ENCODE results near the gene ZSWIM5.
"Not testable (repeated sequence)": the region's sequence is repeated elsewhere in the genome, so short reads cannot be mapped to it uniquely, and the experiment has no call there.

ZSWIM5 gene

GRCh38 chr1:45016767-45017166, 189.6 kb downstream of the ZSWIM5 start:
- DNase-seq: no peak

- no peak for DNase-seq
Observed at GRCh38 chr1:45016090-45016697, 190.2 kb downstream of the ZSWIM5 start.

- DNase-seq: no peak
Observed at GRCh38 chr1:45015683-45016082, 190.7 kb downstream of the ZSWIM5 start.

- DNase-seq: peak; percentile 81
Observed at GRCh38 chr1:45014321-45015028, 191.9 kb downstream of the ZSWIM5 start.

GRCh38 chr1:45013551-45014209, 192.7 kb downstream of the ZSWIM5 start:
- DNase-seq: no peak

GRCh38 chr1:45012639-45013278, 193.6 kb downstream of the ZSWIM5 start:
- DNase-seq: peak; percentile 13

GRCh38 chr1:45011837-45012638, 194.4 kb downstream of the ZSWIM5 start, which contains the start of gene UROD:
Gene UROD, plus strand, starts transcription at chr1:45012254. Its CDS starts 12 bp downstream, at chr1:45012266.
- DNase-seq: peak; percentile 97

GRCh38 chr1:45010855-45011811, 195.3 kb downstream of the ZSWIM5 start, which contains the start of gene HECTD3:
Gene HECTD3, minus strand, starts transcription at chr1:45011324. Its CDS starts 67 bp downstream, at chr1:45011257.
- peak; percentile 76 for DNase-seq

- no peak for DNase-seq
Observed at GRCh38 chr1:45009956-45010854, 196.2 kb downstream of the ZSWIM5 start.

- DNase-seq: no peak
Observed at GRCh38 chr1:45009296-45009865, 197.0 kb downstream of the ZSWIM5 start.

GRCh38 chr1:45008516-45008915, 197.9 kb downstream of the ZSWIM5 start:
- DNase-seq: no peak

- DNase-seq: no peak
Observed at GRCh38 chr1:45008076-45008475, 198.3 kb downstream of the ZSWIM5 start.

- no peak for DNase-seq
Observed at GRCh38 chr1:45007311-45007710, 199.1 kb downstream of the ZSWIM5 start.

- no peak for DNase-seq
Observed at GRCh38 chr1:45005761-45006160, 200.6 kb downstream of the ZSWIM5 start.

GRCh38 chr1:45004281-45004920, 202.0 kb downstream of the ZSWIM5 start:
- no peak for DNase-seq

GRCh38 chr1:45003741-45004140, 202.7 kb downstream of the ZSWIM5 start:
- DNase-seq: no peak

- no peak for DNase-seq
Observed at GRCh38 chr1:45002650-45003645, 203.5 kb downstream of the ZSWIM5 start.

- DNase-seq: not testable (repeated sequence)
Observed at GRCh38 chr1:45001576-45001975, 204.8 kb downstream of the ZSWIM5 start.

All from fibroblast of skin of scalp (primary cell).